Activated gamma-delta T cell treated with Interleukin-2 at 50 U/mL for 16 hours (primary cell): Measurements from ENCODE around the gene NOL7.

Source experiments
- DNase-seq: peaks from one replicate; pipeline ENCODE4 v3.0.0-alpha.2; 2020

NOL7 gene

DNA sequence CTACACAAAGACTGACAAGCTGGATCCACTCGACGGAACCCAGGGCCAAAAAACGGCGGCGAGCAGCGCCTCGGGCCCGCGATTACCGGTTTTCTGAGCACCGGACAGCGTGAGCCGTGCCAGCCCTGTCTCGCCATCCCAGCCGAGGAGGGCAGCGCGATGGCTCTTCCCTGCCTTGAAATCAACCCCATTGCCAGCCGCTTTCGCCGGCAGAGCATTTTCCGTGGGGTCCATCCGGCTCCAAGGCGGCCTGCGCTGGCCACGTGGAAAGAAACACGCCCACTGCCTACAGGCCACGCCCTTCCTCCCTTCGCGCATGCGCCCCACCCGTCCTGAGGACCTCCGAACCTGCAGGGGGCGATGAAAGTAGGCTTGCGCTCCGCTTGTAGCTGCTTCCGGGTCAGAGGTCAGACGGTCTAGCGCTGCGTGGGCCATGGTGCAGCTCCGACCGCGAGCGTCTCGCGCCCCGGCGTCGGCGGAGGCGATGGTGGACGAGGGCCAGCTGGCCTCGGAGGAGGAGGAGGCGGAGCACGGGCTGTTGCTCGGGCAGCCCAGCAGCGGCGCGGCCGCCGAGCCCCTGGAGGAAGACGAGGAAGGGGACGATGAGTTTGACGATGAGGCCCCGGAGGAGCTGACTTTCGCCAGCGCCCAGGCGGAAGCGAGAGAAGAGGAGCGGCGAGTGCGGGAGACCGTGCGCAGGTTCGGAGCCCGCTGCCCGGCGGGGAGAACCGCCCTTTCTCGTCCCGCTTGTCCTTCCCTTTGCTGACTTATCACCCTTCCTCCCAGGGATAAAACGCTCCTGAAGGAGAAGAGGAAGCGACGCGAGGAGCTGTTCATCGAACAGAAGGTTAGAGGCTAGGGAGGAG lies at the start of gene NOL7:
Gene NOL7, plus strand, starts transcription at position 410 of the 866 bp plus-strand sequence. Its CDS starts 24 bp downstream, at position 434.
- peak; percentile 99 for DNase-seq

GRCh38 chr6:13565921-13566320 lies 49.2 kb upstream of the NOL7 start:
- DNase-seq, result no peak

- DNase-seq, result no peak
Measured at GRCh38 chr6:13566500-13566899, 48.6 kb upstream of the NOL7 start.

DNA sequence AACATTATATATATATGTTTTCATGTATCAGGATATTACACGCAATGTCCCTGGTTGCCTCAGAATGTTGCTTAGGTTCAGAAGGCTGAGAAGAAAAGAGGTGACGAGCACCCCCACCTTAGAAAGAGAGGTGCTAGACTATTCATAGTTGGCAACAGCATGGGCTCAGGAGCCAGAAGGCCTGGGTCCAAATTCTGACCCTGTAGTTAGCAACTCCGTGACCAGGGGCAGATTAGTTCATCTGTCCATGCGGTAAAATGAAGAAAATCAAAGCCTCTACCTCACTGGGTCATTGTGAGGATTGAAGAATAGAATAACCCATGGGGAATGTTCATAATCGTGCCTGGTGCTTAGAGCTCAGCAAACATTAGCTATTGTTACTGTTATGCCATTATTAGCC lies 46.2 kb upstream of the NOL7 start:
- no peak for DNase-seq

GRCh38 chr6:13572240-13572639 lies 42.9 kb upstream of the NOL7 start:
- no peak for DNase-seq

DNA sequence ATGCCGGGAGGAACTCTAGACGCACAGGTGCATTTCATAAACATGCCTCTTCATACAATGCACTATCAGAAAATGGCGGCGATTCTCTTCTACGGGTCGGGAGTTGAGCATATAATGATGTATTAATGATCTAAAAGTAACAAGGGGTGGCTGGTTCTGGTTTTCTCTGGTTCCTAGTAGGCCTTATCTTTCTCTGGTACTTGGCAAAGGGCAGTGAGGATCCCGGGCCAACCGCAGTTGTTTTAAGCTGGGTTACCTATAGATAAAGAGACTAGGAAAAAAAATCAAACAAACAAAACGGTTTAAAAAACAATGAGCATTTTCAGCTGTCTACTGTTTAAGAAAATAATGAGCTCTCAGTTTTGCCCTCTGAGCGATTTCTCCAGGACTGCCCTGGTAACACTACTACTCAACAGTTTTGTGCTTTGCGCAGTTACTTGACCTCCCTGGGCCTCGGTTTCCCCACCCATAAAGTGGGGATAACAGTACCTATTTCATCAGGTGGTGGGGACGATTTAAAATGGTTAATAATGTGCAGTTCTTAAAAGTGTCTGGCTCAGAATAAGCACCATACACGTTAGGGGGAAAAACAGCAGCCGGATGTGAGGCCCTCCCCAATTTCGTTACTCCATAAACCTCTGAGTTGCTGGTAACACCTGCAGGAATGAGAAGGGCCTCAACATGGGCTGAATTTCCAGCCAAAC lies 42.0 kb upstream of the NOL7 start:
- no peak for DNase-seq

DNA sequence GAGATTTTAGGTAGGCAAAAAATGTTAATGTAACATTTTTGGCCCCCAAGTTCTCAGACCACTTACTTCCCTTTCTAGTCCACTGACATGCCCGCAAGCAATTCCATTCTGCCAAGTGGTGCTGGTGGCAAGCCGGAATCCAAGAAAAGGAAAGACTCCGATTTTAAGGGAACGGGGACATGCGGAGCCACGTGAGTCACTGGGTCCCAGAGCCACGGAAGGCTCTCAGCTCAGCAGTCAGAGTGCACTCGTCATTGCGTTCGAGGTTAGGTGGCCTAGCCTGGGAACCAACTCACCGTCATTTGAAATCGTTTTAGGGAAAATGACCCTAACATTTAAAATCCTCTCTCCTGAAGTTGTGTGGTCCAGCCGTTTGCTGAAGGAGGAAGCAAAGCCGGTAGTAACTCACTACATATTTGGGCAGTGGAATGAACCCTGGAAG lies 41.4 kb upstream of the NOL7 start:
- DNase-seq, result no peak

- peak; percentile 95 for DNase-seq
Measured at GRCh38 chr6:13574149-13574570, 41.0 kb upstream of the NOL7 start.

- peak; percentile 66 for DNase-seq
Measured at GRCh38 chr6:13574571-13575376, 40.4 kb upstream of the NOL7 start, which contains the start of gene SIRT5. SIRT5 (plus strand) TSS chr6:13574601; CDS start chr6:13584111, 9,510 bp downstream.

GRCh38 chr6:13575377-13575775 lies 39.8 kb upstream of the NOL7 start:
- no peak for DNase-seq

- no peak for DNase-seq
Measured at GRCh38 chr6:13576017-13576416, 39.1 kb upstream of the NOL7 start.

DNA sequence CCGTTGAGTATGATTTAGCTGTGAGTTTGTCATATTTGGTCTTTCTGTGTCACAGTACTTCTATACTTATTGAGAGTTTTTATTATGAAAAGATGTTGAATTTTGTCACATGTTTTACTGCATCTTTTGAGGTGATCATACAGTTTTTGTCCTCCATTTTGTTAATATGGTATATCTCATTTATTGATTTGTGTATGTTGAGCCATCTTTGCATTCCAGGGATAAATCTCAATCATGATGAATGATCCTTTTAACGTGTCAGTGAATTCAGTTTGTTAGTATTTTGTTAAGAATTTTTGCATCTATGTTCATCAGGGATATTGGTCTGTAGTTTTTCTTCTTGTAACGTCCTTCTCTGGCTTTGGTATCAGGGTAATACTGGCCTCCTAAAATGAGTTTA lies 37.2 kb upstream of the NOL7 start:
- no peak for DNase-seq

- no peak for DNase-seq
Measured at GRCh38 chr6:13579911-13580310, 35.2 kb upstream of the NOL7 start.

GRCh38 chr6:13581700-13582229 lies 33.4 kb upstream of the NOL7 start:
- no peak for DNase-seq

DNA sequence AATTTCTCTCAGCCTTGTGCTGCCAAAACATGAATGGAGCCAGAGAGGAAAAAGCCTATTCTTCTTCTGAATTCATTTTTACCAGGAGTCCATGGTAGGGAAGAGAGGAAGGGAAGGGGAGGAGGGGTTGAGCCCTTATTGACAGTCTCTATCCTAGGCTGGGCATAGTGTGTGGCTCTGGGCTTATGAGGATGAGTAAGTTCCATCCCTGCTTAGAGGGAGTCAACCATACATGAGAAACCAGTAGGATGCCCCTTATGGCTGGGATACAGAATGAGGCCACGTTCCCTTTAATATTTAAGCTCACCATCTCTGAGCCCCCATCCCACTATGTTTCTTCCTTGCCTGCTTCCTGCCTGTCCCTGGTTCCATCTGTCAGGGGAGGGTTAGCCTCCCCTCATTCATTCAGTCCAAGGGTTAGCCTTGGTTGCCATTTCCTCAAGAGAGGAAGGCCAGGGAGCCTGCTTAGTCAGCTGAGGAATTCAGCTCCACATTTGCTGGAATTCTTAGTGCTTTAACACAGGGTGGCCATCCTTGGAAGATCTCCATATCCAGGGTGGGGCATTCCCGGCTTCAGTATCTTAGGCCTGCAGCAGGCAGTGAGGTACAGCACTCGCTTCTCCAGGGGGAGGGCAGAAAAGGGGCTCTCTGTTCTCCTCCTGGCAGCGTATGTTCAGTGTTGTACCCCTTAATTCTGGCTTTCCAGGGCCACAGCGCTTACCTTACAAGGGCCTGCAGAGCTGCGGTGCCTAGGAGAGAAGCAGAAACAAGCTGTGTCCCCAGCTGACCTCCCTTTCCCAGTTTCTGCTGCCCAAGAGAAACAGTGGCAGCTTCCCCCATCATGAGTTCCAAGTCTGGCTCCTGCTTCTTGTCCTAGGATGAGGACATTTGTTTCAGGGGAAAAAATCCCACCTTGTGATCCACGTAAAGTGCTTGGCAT lies 28.3 kb upstream of the NOL7 start:
- DNase-seq, result no peak

- no peak for DNase-seq
Measured at GRCh38 chr6:13589801-13590200, 25.3 kb upstream of the NOL7 start.

DNA sequence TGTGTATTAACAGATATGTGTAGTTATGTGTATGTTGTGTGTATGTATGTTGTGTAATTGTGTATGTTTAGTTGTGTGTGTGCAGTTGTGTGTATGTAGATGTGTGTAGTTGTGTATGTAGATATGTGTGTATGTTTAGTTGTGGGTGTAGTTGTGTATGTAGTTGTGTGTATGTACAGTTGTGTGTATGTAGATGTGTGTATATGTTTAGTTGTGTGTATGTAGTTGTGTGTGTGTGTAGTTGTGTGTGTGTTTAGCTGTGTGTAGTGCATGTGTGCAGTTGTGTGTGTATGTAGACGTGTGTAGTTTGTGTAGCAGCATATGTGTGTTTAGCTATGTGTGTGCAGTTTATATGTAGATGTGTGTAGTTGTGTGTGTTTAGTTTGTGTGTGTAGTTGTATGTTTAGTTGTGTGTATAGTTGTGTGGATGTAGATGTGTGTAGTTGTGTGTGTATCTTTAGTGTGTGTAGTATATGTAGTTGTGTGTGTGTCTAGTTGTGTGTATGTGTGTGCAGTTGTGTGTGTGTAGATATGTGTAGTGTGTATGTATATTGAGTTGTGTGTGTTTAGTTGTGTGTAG lies 24.5 kb upstream of the NOL7 start:
- no peak for DNase-seq

DNA sequence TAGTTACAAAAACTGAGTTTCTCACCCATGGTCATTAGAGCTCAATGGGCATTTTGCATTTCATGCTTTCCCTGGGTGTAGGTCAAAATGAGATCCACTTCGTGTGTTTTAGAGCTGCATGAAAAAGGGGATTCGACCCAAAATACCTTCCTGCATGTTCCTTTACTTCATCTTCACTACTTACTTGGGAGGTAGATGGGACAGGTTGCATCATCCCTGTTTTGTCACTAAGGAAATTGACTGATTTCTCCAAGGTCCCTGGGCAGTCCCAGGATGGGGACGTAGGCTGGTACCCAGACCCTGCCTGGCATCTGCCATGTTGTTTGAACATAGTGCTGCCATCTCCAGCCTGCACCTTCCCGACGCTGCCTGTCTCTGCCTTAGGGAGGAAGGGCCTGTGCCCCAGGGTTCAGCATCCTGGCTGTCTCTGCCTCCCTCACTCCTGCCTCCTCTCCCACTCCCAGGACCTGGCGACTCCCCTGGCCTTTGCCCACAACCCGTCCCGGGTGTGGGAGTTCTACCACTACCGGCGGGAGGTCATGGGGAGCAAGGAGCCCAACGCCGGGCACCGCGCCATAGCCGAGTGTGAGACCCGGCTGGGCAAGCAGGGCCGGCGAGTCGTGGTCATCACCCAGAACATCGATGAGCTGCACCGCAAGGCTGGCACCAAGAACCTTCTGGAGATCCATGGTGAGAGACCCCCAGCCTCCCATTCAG lies 23.8 kb upstream of the NOL7 start:
- no peak for DNase-seq

GRCh38 chr6:13593103-13593502 lies 22.0 kb upstream of the NOL7 start:
- DNase-seq, result no peak

DNA sequence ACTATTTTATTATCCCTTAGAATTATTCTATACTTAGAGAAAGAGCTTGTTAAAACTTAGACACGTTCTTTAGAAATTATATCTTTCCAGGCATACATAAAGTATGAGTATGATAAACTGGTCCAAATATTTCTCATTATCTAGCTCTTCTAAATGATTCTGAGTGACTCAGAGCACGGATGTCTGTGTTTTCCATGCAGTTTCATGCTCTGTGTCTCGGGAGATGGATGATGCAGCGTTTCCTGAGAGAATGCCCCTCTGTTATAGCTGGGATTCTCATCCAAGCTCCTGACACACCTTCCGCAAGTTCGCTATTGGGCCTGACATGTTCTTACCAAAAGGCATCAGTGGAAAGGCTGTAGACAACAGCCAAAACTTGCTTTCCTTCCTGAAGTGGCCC lies 21.4 kb upstream of the NOL7 start:
- no peak for DNase-seq

DNA sequence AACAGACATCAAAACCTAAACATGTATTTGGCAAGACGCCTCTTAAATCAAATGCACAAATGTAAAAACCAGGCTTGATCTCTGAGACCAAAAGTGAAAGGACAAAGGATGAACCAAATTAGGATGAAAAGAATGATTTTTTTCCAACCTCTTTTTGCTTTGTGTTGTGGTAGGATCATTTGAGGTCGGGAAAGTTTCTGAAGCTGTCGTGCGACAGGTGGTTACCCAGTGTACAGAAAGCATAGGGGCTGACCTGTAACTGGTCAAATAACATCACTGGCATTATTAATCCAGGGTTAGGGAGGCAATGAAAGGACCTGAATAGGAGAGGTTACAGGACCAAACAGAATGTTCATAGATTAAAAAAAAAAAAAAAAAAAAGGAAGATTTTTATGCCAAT lies 18.1 kb upstream of the NOL7 start:
- no peak for DNase-seq
